Astrocyte (in vitro differentiated cells and primary cell): ENCODE data around the gene STX5.

Experiments used
- EZH2 ChIP-seq: IDR thresholded peaks from 2 replicates; pipeline ENCODE4 v1.6.1; 2012; ENCODE audit warnings: mild to moderate bottlenecking, low read length, inconsistent platforms; ENCODE audit not compliant: insufficient read depth
- TF ChIP-seq, protein P1 (sequence below): IDR thresholded peaks from 2 replicates; pipeline ENCODE4 v1.5.1; 2011; ENCODE audit warnings: low read depth, mild to moderate bottlenecking, inconsistent platforms, low read length, moderate library complexity; ENCODE audit not compliant: insufficient read depth

DNA sequence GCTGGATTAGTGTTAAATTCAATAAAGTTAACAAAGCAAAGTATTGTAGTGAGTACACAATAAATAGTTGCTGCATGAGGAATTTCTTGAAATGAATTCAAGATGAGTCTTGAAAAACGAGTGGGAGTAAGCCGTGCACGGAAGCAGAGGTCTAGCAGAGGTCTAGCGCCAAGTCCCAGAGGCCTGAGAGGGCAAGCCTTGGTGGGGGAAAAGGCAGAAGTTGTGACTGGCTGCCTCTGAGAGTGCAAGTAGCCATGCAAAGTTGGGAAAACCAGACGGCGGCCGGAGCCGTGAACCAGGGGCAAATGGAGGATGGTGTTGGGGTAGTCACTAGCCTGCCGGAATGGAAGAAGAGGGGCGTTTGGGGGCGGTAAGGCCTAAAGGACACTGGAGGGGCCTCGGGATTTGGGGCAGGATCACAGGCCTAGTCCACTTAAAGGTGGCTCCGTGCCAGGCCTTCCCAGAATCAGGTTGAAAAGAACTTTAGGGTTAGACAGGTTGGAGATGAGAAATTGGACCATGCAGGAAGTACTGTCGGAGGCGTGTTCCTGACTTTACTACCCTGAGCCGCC lies 48.5 kb upstream of the STX5 start:
- TF ChIP-seq, protein P1, sequence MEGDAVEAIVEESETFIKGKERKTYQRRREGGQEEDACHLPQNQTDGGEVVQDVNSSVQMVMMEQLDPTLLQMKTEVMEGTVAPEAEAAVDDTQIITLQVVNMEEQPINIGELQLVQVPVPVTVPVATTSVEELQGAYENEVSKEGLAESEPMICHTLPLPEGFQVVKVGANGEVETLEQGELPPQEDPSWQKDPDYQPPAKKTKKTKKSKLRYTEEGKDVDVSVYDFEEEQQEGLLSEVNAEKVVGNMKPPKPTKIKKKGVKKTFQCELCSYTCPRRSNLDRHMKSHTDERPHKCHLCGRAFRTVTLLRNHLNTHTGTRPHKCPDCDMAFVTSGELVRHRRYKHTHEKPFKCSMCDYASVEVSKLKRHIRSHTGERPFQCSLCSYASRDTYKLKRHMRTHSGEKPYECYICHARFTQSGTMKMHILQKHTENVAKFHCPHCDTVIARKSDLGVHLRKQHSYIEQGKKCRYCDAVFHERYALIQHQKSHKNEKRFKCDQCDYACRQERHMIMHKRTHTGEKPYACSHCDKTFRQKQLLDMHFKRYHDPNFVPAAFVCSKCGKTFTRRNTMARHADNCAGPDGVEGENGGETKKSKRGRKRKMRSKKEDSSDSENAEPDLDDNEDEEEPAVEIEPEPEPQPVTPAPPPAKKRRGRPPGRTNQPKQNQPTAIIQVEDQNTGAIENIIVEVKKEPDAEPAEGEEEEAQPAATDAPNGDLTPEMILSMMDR = no peak
- TF ChIP-seq EZH2 = no peak
